H9 (cell line): Measurements from ENCODE around the gene RRP1B. TPM values are rescaled to one million over a fixed set of nuclear protein-coding genes. Genes with fewer than 3 reads are reported as not detected.

Source experiments
- DNase-seq: peaks from one replicate; pipeline ENCODE4 v3.0.0-alpha.2; 2017
- H2AFZ ChIP-seq: one replicate; pipeline ENCODE4 v1.6.1; 2013; ENCODE audit warnings: mild to moderate bottlenecking, low read length, control low read depth, moderate library complexity
- H2AK5ac ChIP-seq: 2 replicates; pipeline ENCODE4 v1.6.1; 2013; ENCODE audit warnings: low read length, control low read depth, mixed read lengths; ENCODE audit not compliant: insufficient read length
- H2BK120ac ChIP-seq: one replicate; pipeline ENCODE4 v1.6.1; 2013; ENCODE audit warnings: low read depth, mild to moderate bottlenecking, low read length, control low read depth, inconsistent platforms; ENCODE audit not compliant: poor library complexity, severe bottlenecking
- H2BK12ac ChIP-seq: 2 replicates; pipeline ENCODE4 v1.6.1; 2013; ENCODE audit warnings: low read length, control low read depth, mixed read lengths, low read depth; ENCODE audit not compliant: insufficient read length
- H2BK15ac ChIP-seq: 2 replicates; pipeline ENCODE4 v1.6.1; 2013; ENCODE audit warnings: low read depth, low read length, control low read depth
- H2BK20ac ChIP-seq: one replicate; pipeline ENCODE4 v1.6.1; 2013; ENCODE audit warnings: low read depth, mild to moderate bottlenecking, low read length, control low read depth, inconsistent platforms; ENCODE audit not compliant: poor library complexity, severe bottlenecking
- H2BK5ac ChIP-seq: 2 replicates; pipeline ENCODE4 v1.6.1; 2013; ENCODE audit warnings: low read length, control low read depth, mixed read lengths; ENCODE audit not compliant: insufficient read length
- H3K14ac ChIP-seq: 2 replicates; pipeline ENCODE4 v1.6.1; 2013; ENCODE audit warnings: low read length, control low read depth; ENCODE audit not compliant: insufficient read depth
- H3K18ac ChIP-seq: 2 replicates; pipeline ENCODE4 v1.6.1; 2013; ENCODE audit warnings: low read depth, mild to moderate bottlenecking, mixed read lengths, low read length, control low read depth; ENCODE audit not compliant: insufficient read length
- H3K23ac ChIP-seq: 2 replicates; pipeline ENCODE4 v1.6.1; 2013; ENCODE audit warnings: low read length, control low read depth, mixed read lengths, low read depth; ENCODE audit not compliant: insufficient read length
- H3K23me2 ChIP-seq: 2 replicates; pipeline ENCODE4 v1.6.1; 2013; ENCODE audit warnings: low read depth, mild to moderate bottlenecking, mixed read lengths, low read length, control low read depth; ENCODE audit not compliant: insufficient read length, poor library complexity, severe bottlenecking
- H3K27ac ChIP-seq: 2 replicates; pipeline ENCODE4 v1.5.1; 2013; ENCODE audit warnings: low read length, control low read depth, mixed read lengths, low read depth; ENCODE audit not compliant: insufficient read length
- H3K27me3 ChIP-seq: 2 replicates; pipeline ENCODE4 v1.6.1; 2013; ENCODE audit warnings: low read length, control low read depth, inconsistent platforms; ENCODE audit not compliant: insufficient read depth
- H3K4ac ChIP-seq: 2 replicates; pipeline ENCODE4 v1.6.1; 2013; ENCODE audit warnings: low read depth, mild to moderate bottlenecking, control low read depth, inconsistent platforms, low read length, moderate library complexity
- H3K4me1 ChIP-seq: 2 replicates; pipeline ENCODE4 v1.6.1; 2013; ENCODE audit warnings: low read length, control low read depth, inconsistent platforms; ENCODE audit not compliant: insufficient read depth
- H3K4me2 ChIP-seq: 2 replicates; pipeline ENCODE4 v1.6.1; 2013; ENCODE audit warnings: low read length, control low read depth, mixed read lengths; ENCODE audit not compliant: insufficient read length, insufficient read depth
- H3K56ac ChIP-seq: 2 replicates; pipeline ENCODE4 v1.6.1; 2013; ENCODE audit warnings: low read depth, mild to moderate bottlenecking, mixed read lengths, low read length, control low read depth; ENCODE audit not compliant: insufficient read length
- H3K79me1 ChIP-seq: 2 replicates; pipeline ENCODE4 v1.6.1; 2013; ENCODE audit warnings: low read depth, mild to moderate bottlenecking, moderate library complexity, low read length, control low read depth, inconsistent platforms; ENCODE audit not compliant: insufficient read depth, poor library complexity, severe bottlenecking
- H3K79me2 ChIP-seq: 2 replicates; pipeline ENCODE4 v1.6.1; 2013; ENCODE audit warnings: low read length, control low read depth, inconsistent platforms; ENCODE audit not compliant: insufficient read depth
- H3K9ac ChIP-seq: 2 replicates; pipeline ENCODE4 v1.6.1; 2013; ENCODE audit warnings: low read length, control low read depth, mixed read lengths; ENCODE audit not compliant: insufficient read length; ENCODE audit errors: extremely low read depth
- H3K9me3 ChIP-seq: one replicate; pipeline ENCODE4 v1.6.1; 2013; ENCODE audit warnings: low read depth, low read length, inconsistent platforms; ENCODE audit not compliant: control insufficient read depth
- H3T11ph ChIP-seq: one replicate; pipeline ENCODE4 v1.6.1; 2013; ENCODE audit warnings: mild to moderate bottlenecking, low read length, control low read depth, inconsistent platforms
- H4K20me1 ChIP-seq: one replicate; pipeline ENCODE4 v1.6.1; 2013; ENCODE audit not compliant: control insufficient read depth, insufficient read length, insufficient read depth
- H4K5ac ChIP-seq: 2 replicates; pipeline ENCODE4 v1.6.1; 2013; ENCODE audit warnings: low read depth, mild to moderate bottlenecking, mixed read lengths, low read length, control low read depth; ENCODE audit not compliant: insufficient read length
- H4K8ac ChIP-seq: replicated peaks from 2 replicates; pipeline ENCODE4 v1.6.1; 2013; ENCODE audit warnings: low read length, control low read depth, mixed read lengths, low read depth; ENCODE audit not compliant: insufficient read length
- H4K91ac ChIP-seq: 2 replicates; pipeline ENCODE4 v1.6.1; 2013; ENCODE audit warnings: low read depth, mild to moderate bottlenecking, moderate library complexity, mixed read lengths, low read length, control low read depth; ENCODE audit not compliant: insufficient read length
- H3K27ac Mint-ChIP-seq, 3 experiments: 2 replicates in 2 of 3; 3 replicates in 1 of 3; pipeline ENCODE4 v1.8.0; 2020 to 2021; ENCODE audit warnings: mixed read lengths in 3 of 3, mild to moderate bottlenecking in 1 of 3, moderate library complexity in 1 of 3
- H3K27me3 Mint-ChIP-seq: 2 replicates; pipeline ENCODE4 v1.8.0; 2021; ENCODE audit warnings: low read depth, mild to moderate bottlenecking, moderate library complexity, mixed read lengths
- H3K36me3 Mint-ChIP-seq, 3 experiments: 2 replicates in 2 of 3; 3 replicates in 1 of 3; pipeline ENCODE4 v1.8.0; 2020 to 2021; ENCODE audit warnings: low read depth in 3 of 3, mixed read lengths in 3 of 3; ENCODE audit not compliant: insufficient read depth in 1 of 3
- H3K4me1 Mint-ChIP-seq, 2 experiments: 2 replicates each; pipeline ENCODE4 v1.8.0; 2020; ENCODE audit warnings: mixed read lengths in 2 of 2
- H3K4me3 Mint-ChIP-seq, 2 experiments: 2 replicates in 1 of 2; 3 replicates in 1 of 2; pipeline ENCODE4 v1.8.0; 2020 to 2021; ENCODE audit warnings: mild to moderate bottlenecking in 2 of 2, mixed read lengths in 2 of 2, moderate library complexity in 1 of 2
- H3K9me3 Mint-ChIP-seq, 2 experiments: 2 replicates in 1 of 2; 3 replicates in 1 of 2; pipeline ENCODE4 v1.8.0; 2020; ENCODE audit warnings: mild to moderate bottlenecking in 2 of 2, mixed read lengths in 2 of 2, moderate library complexity in 1 of 2
- CTCF ChIP-seq: fragments of 200-600 bp; sonication (generic); conservative IDR thresholded peaks from 3 replicates; pipeline ENCODE4 v1.8.0; 2021; ENCODE audit warnings: antibody characterized with exemption, mild to moderate bottlenecking
- WGBS: extraction: QIAGEN DNeasy Blood & Tissue Kit; methylation state at CpG from one replicate; pipeline ENCODE4 v1.1.7; 2013; ENCODE audit warnings: missing lambda C conversion rate, low lambda C conversion rate, mixed read lengths; ENCODE audit not compliant: insufficient read length; ENCODE audit errors: extremely low coverage; 5-methylcytosine and 5-hydroxymethylcytosine counted together
- total RNA-seq: library from RNA; stranded (reverse); gene quantifications from 2 replicates; pipeline ENCODE4 v1.2.1, GENCODE V29; 2021

RRP1B gene
- total RNA-seq, 1 experiment from 2014 or later, result 96.6 TPM

- Histone ChIP-seq H2BK12ac (no peak overlapping the region), H2AK5ac (no peak overlapping the region), H3K4ac (no peak overlapping the region), H4K5ac (no peak overlapping the region), H3K27me3 (no peaks in the 10 kb centered on the region), H2BK20ac (no peak overlapping the region), H3K14ac (no peak overlapping the region), H4K8ac (no peak overlapping the region), H2BK5ac (no peak overlapping the region), H3K9me3 (no peaks in the 10 kb centered on the region), H3K79me2 (no peaks in the 10 kb centered on the region), H4K20me1 (no peaks in the 10 kb centered on the region), H3K4me2 (no peak overlapping the region), H3T11ph (no peak overlapping the region), H3K4me1 (no peaks in the 10 kb centered on the region), H3K27ac (no peak overlapping the region), H2BK120ac (no peak overlapping the region), H3K9ac (no peak overlapping the region), H2AFZ (no peak overlapping the region), H3K79me1 (no peaks in the 10 kb centered on the region), H3K23ac (no peak overlapping the region), H3K18ac (no peak overlapping the region), H3K56ac (no peak overlapping the region), H4K91ac (no peak overlapping the region), H2BK15ac (no peak overlapping the region), H3K23me2 (no peaks in the 10 kb centered on the region)
- WGBS, result no CpG with 5 or more reads among the region's 3 CpGs
- TF ChIP-seq CTCF, result no peak; the same call in 2 of the 3 replicates
- DNase-seq, result no peak
- Mint-ChIP-seq H3K4me1 (peaks cover 6 to 7% of the 10 kb centered on the region in 2 experiments; a peak in 2 of 4 replicates), H3K27me3 (no peaks in the 10 kb centered on the region), H3K36me3 (no peaks in the 10 kb centered on the region), H3K27ac (no peak overlapping the region), H3K4me3 (no peak overlapping the region), H3K9me3 (no peaks in the 10 kb centered on the region; a peak in 1 of 5 replicates)
Measured at GRCh38 chr21:43640400-43640799, 19.0 kb upstream of the RRP1B start.
